ENCODE data around the gene KHDC1.
"Not testable (repeated sequence)": the region's sequence is repeated elsewhere in the genome, so short reads cannot be mapped to it uniquely, and the experiment has no call there.

The KHDC1 gene

DNA sequence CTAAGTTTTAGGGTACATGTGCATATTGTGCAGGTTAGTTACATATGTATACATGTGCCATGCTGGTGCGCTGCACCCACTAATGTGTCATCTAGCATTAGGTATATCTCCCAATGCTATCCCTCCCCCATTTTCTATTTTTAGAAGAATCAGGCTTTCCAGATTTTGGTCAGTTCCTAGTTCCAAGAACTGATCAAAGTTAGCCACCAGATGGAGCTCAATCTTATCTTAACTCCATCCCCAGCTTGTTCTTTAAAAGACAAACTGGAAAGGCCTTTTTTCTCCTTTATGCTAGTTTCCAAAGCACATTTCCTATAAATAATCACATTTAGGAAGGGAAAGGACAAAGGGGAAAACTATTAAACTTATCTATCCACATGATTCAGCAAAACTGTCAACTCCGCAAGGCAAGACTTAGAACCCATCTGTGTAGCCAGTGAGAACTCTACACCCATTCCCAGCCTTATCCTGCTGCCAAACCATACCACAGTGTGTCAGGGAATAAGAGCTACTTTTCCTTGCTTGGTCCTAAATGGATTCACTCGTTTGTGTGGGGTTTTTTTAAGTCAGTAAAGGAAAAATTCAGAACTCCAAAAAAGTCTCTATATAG, 22.8 kb upstream of the KHDC1 start:
- Mint-ChIP-seq H3K9me3 (no peaks in the 10 kb centered on the region), H3K4me3 (no peak overlapping the region), H3K27ac (ENCODE audit: low read depth) (no peak overlapping the region), H3K36me3 (ENCODE audit: insufficient read depth) (peaks cover 1% of the 10 kb centered on the region), H3K4me1 (no peaks in the 10 kb centered on the region), H3K27me3 (no peaks in the 10 kb centered on the region)
- no peak for DNase-seq (ENCODE audit: low spot score in 2 of 2)
- ATAC-seq (replicated peaks; ENCODE audit: extremely low read depth, poor library complexity, severe bottlenecking) = no peak

DNA sequence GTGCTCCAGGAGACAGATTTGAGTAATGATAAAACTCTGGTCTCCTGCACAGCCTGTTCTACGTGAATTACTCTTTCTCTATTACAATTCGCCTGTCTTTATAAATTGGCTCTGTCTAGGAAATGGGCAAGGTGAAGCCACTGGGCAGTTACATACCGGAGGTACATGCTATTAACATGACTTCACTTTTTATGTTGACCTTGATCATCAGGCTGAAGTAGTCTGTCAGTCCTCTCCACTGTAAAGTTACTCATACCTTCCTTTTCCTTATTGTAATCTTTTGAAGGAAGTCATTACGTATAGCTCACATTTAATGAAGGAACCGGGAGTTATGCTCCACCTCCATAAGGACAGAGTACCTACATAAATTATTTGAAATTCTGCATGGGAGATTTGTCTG, 19.9 kb upstream of the KHDC1 start:
- peaks cover 1% of the 10 kb centered on the region for H3K36me3 Mint-ChIP-seq (ENCODE audit: insufficient read depth)
- H3K27me3 Mint-ChIP-seq = no peaks in the 10 kb centered on the region
- H3K4me1 Mint-ChIP-seq = no peaks in the 10 kb centered on the region
- no peak overlapping the region for H3K27ac Mint-ChIP-seq (ENCODE audit: low read depth)
- no peak overlapping the region for H3K4me3 Mint-ChIP-seq
- no peaks in the 10 kb centered on the region for H3K9me3 Mint-ChIP-seq
- DNase-seq (ENCODE audit: low spot score in 2 of 2) (no peak), ATAC-seq (replicated peaks; ENCODE audit: extremely low read depth, poor library complexity, severe bottlenecking) (no peak)

- H3K27ac Mint-ChIP-seq (ENCODE audit: low read depth); H3K9me3 Mint-ChIP-seq; ATAC-seq (replicated peaks; ENCODE audit: extremely low read depth, poor library complexity, severe bottlenecking); H3K36me3 Mint-ChIP-seq (ENCODE audit: insufficient read depth); DNase-seq (ENCODE audit: low spot score in 2 of 2); H3K27me3 Mint-ChIP-seq; H3K4me3 Mint-ChIP-seq; H3K4me1 Mint-ChIP-seq: not testable (repeated sequence)
Measured at GRCh38 chr6:73281684-73282083, 18.7 kb upstream of the KHDC1 start.

- not testable (repeated sequence) for H3K27ac Mint-ChIP-seq (ENCODE audit: low read depth); ATAC-seq (replicated peaks; ENCODE audit: extremely low read depth, poor library complexity, severe bottlenecking); H3K27me3 Mint-ChIP-seq; H3K9me3 Mint-ChIP-seq; DNase-seq (ENCODE audit: low spot score in 2 of 2); H3K4me3 Mint-ChIP-seq
- Mint-ChIP-seq H3K36me3 (ENCODE audit: insufficient read depth) (peaks cover 18% of the 10 kb centered on the region), H3K4me1 (peaks cover 23% of the 10 kb centered on the region)
Measured at GRCh38 chr6:73269296-73269695, 6.3 kb upstream of the KHDC1 start.

DNA sequence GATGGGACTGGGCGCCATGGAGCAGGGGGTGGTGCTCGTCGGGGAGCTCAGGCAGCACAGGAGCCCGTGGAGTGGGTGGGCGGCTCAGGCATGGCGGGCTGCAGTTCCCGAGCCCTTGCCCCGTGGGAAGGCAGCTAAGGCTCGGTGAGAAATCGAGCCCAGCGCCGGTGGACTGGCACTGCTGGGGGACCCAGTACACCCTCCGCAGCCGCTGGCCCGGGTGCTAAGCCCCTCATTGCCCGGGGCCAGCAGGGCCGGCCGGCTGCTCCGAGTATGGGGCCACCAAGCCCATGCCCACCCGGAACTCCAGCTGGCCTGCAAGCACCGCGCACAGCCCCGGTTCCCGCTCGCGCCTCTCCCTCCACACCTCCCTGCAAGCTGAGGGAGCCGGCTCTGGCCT, 5.9 kb upstream of the KHDC1 start:
- H3K27ac Mint-ChIP-seq (ENCODE audit: low read depth); H3K27me3 Mint-ChIP-seq; ATAC-seq (replicated peaks; ENCODE audit: extremely low read depth, poor library complexity, severe bottlenecking); H3K9me3 Mint-ChIP-seq; H3K4me3 Mint-ChIP-seq; DNase-seq (ENCODE audit: low spot score in 2 of 2): not testable (repeated sequence)
- Mint-ChIP-seq H3K4me1 (peaks cover 27% of the 10 kb centered on the region), H3K36me3 (ENCODE audit: insufficient read depth) (peaks cover 17% of the 10 kb centered on the region)

- peak overlapping the region; percentile 76 for H3K4me3 Mint-ChIP-seq
- H3K27me3 Mint-ChIP-seq = no peaks in the 10 kb centered on the region
- peaks cover 40% of the 10 kb centered on the region for H3K4me1 Mint-ChIP-seq
- H3K9me3 Mint-ChIP-seq = no peaks in the 10 kb centered on the region
- no peak overlapping the region for H3K27ac Mint-ChIP-seq (ENCODE audit: low read depth)
- no peak for ATAC-seq (replicated peaks; ENCODE audit: extremely low read depth, poor library complexity, severe bottlenecking)
- H3K36me3 Mint-ChIP-seq (ENCODE audit: insufficient read depth) = peaks cover 2% of the 10 kb centered on the region
- DNase-seq (ENCODE audit: low spot score in 2 of 2) = no peak
Measured at GRCh38 chr6:73264446-73264845, 1.4 kb upstream of the KHDC1 start.

DNA sequence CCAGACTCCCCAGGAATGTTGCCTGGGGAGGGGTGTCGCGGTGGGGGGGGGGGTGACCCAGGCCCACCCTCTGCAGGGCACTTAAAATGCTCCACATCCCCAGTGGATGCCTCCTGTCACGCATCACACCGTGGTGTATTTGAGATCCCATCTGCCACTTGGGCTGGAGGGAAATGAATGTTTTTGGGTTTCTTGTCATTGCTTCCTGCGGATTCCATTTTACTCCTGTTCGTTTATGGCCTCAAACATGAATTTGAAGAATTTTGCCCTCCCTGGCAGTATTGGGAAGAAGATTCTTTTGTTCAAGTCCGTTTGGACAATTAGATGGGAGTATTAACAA, 544 bp upstream of the KHDC1 start:
- ATAC-seq (replicated peaks; ENCODE audit: extremely low read depth, poor library complexity, severe bottlenecking) (no peak), DNase-seq (ENCODE audit: low spot score in 2 of 2) (no peak)
- Mint-ChIP-seq H3K9me3 (no peaks in the 10 kb centered on the region), H3K4me3 (peak overlapping the region; percentile 76), H3K4me1 (peaks cover 40% of the 10 kb centered on the region), H3K27me3 (no peaks in the 10 kb centered on the region), H3K27ac (ENCODE audit: low read depth) (no peak overlapping the region), H3K36me3 (ENCODE audit: insufficient read depth) (no peaks in the 10 kb centered on the region)

GRCh38 chr6:73258721-73259120, 4.3 kb downstream of the KHDC1 start:
- Mint-ChIP-seq H3K36me3 (ENCODE audit: insufficient read depth) (no peaks in the 10 kb centered on the region), H3K27me3 (no peaks in the 10 kb centered on the region), H3K4me3 (no peak overlapping the region), H3K27ac (ENCODE audit: low read depth) (no peak overlapping the region), H3K4me1 (peaks cover 11% of the 10 kb centered on the region), H3K9me3 (no peaks in the 10 kb centered on the region)
- ATAC-seq (replicated peaks; ENCODE audit: extremely low read depth, poor library complexity, severe bottlenecking) (no peak), DNase-seq (ENCODE audit: low spot score in 2 of 2) (no peak)

DNA sequence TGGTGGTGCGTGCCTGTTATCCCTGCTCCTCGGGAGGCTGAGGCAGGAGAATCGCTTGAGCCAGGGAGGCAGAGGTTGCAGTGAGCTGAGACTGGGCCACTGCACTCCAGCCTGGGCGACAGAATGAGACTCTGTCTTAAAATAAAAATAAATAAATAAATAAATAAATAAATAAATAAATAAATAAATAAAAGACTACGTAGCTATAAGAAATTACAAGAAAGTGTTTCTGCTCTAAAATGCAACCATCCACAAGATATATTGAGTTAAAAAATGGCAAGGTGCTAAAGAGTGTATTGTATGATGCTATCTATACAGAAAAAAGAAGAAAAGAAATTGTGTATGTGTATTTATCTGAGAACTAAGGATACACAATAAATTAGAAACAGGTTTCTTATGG, 8.7 kb downstream of the KHDC1 start:
- not testable (repeated sequence) for H3K27ac Mint-ChIP-seq (ENCODE audit: low read depth); DNase-seq (ENCODE audit: low spot score in 2 of 2); H3K4me1 Mint-ChIP-seq; H3K4me3 Mint-ChIP-seq; ATAC-seq (replicated peaks; ENCODE audit: extremely low read depth, poor library complexity, severe bottlenecking); H3K9me3 Mint-ChIP-seq; H3K36me3 Mint-ChIP-seq (ENCODE audit: insufficient read depth); H3K27me3 Mint-ChIP-seq

DNA sequence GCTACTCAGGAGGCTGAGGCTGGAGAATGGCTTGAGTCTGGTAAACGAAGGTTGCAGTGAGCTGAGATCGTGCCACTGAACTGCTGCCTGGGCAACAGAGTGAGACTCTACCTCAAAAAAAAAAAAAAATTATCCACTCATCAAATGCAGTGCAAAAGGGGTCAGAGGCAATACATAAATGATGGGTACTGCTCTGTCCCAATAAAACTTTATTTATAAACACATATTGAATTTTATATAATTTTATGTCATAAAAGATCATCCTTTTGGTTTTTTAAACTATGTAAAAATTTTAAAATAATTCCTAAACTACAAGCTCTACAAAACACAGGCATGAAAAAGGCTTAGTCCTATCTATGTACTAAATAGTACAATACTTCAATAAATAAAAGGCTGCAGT, 10.3 kb downstream of the KHDC1 start:
- Mint-ChIP-seq H3K4me1 (no peaks in the 10 kb centered on the region), H3K27me3 (no peaks in the 10 kb centered on the region), H3K27ac (ENCODE audit: low read depth) (no peak overlapping the region), H3K4me3 (no peak overlapping the region), H3K9me3 (no peaks in the 10 kb centered on the region), H3K36me3 (ENCODE audit: insufficient read depth) (no peaks in the 10 kb centered on the region)
- DNase-seq (ENCODE audit: low spot score in 2 of 2) = no peak
- no peak for ATAC-seq (replicated peaks; ENCODE audit: extremely low read depth, poor library complexity, severe bottlenecking)

GRCh38 chr6:73250016-73250415, 13.0 kb downstream of the KHDC1 start:
- DNase-seq (ENCODE audit: low spot score in 2 of 2) (no peak), ATAC-seq (replicated peaks; ENCODE audit: extremely low read depth, poor library complexity, severe bottlenecking) (no peak)
- Mint-ChIP-seq H3K36me3 (ENCODE audit: insufficient read depth) (no peaks in the 10 kb centered on the region), H3K4me3 (no peak overlapping the region), H3K27me3 (peaks cover 7% of the 10 kb centered on the region), H3K4me1 (no peaks in the 10 kb centered on the region), H3K9me3 (no peaks in the 10 kb centered on the region), H3K27ac (ENCODE audit: low read depth) (no peak overlapping the region)

DNA sequence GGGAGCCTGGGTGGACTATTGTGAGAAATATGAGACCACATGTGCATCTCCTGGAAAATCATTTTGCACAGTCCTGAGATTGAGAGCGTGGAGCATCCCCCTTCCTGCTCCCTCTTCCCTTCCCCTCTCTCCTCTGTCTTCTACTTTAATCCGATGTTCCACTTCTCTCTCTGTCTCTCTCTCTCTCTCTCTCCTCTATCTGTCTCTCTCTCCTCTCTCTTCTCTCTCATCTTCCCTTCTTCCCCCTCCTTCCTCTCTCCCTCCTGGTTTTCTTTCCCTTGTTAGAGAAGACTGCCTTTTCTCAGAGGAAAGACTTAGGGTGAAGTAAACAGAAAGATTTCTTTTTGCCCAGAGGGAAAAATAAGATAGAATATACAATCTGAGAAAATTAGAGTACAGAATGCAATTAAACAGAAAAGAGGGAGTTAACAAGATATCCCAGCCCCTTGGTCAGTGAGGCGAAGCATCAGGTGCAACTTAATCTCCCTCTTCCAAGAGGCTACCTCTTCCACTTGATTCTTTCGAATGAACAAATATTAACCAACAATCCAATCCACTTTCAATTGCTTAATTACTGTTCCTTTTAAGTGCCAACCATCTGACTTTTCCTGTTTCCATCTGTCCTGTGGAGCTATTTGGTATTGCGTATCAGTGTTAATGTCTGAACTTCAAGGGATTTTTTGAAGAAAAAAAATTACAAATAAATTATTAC, 14.6 kb downstream of the KHDC1 start:
- ATAC-seq (replicated peaks; ENCODE audit: extremely low read depth, poor library complexity, severe bottlenecking) (no peak), DNase-seq (ENCODE audit: low spot score in 2 of 2) (no peak)
- Mint-ChIP-seq H3K9me3 (no peaks in the 10 kb centered on the region), H3K4me3 (no peak overlapping the region), H3K4me1 (no peaks in the 10 kb centered on the region), H3K27ac (ENCODE audit: low read depth) (no peak overlapping the region), H3K36me3 (ENCODE audit: insufficient read depth) (no peaks in the 10 kb centered on the region), H3K27me3 (peaks cover 15% of the 10 kb centered on the region)

- H3K9me3 Mint-ChIP-seq = no peaks in the 10 kb centered on the region
- no peak for DNase-seq (ENCODE audit: low spot score in 2 of 2)
- H3K27me3 Mint-ChIP-seq = peaks cover 15% of the 10 kb centered on the region
- H3K36me3 Mint-ChIP-seq (ENCODE audit: insufficient read depth) = peaks cover 2% of the 10 kb centered on the region
- no peak overlapping the region for H3K27ac Mint-ChIP-seq (ENCODE audit: low read depth)
- no peaks in the 10 kb centered on the region for H3K4me1 Mint-ChIP-seq
- no peak for ATAC-seq (replicated peaks; ENCODE audit: extremely low read depth, poor library complexity, severe bottlenecking)
- no peak overlapping the region for H3K4me3 Mint-ChIP-seq
Measured at GRCh38 chr6:73242001-73242400, 21.0 kb downstream of the KHDC1 start.
